Body of pancreas (tissue), 4 donors: ENCODE results near the gene HOXC10.

ENCODE experiments used
- CTCF ChIP-seq, 7 experiments: fragments of 450-650 bp in 4 of 7; fragments of 200-600 bp in 3 of 7; sonication (generic) in 3 of 7; IDR thresholded peaks; one replicate each; pipeline ENCODE4 v1.5.1; 2016 to 2019; ENCODE audit warnings: antibody characterized with exemption in 7 of 7
- POLR2A ChIP-seq, 3 donors: fragments of 450-650 bp; IDR thresholded peaks; one replicate each; pipeline ENCODE4 v1.6.1; 2016; ENCODE audit warnings: antibody characterized with exemption in 3 of 3, mild to moderate bottlenecking in 2 of 3

- TF ChIP-seq CTCF (IDR thresholded peaks at IDR 0.05) (no peak), POLR2A (IDR thresholded peaks at IDR 0.05) (no peak)
These were observed 44.4 kb upstream of the HOXC10 start for GRCh38 chr12:53940443-53941014.
